ENCODE data around the gene TEX14. TPM values are rescaled to one million over a fixed set of nuclear protein-coding genes. Genes with fewer than 3 reads are reported as not detected.
"Not testable (repeated sequence)": the region's sequence is repeated elsewhere in the genome, so short reads cannot be mapped to it uniquely, and the experiment has no call there.

TEX14 gene
- total and polyA plus RNA-seq, 5 experiments from 2014 or later, result 0.24 to 1.3 (median 0.83) TPM; not detected in 1

DNA sequence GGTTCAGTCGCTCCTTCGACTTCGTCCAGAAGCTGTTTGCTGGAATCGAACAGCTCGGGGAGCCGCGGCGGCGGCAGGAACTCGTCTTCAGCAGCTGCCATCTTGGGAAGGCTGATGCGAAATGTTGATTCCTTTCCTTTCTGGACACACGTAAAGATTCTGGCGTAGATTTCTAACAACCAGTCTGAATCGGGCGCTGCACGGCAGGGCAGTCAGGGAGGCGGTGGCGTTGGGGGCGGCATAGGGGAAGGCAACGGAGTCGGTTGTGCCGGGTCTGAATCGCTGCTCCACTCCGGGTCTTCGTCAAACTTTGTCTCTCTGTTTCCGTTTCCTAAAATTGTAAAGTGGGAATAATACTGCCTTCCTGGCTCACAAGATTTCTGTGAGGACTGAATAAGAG is 30.3 kb downstream of the TEX14 start:
- POLR2A ChIA-PET, result interaction anchor here (2.6 kb wide), 1 partner anchor 29 kb away, joined by 18 read pairs; no protein-coding TSS in a partner anchor
- Mint-ChIP-seq H3K27ac (no peak overlapping the region), H3K4me3 (no peak overlapping the region)

DNA sequence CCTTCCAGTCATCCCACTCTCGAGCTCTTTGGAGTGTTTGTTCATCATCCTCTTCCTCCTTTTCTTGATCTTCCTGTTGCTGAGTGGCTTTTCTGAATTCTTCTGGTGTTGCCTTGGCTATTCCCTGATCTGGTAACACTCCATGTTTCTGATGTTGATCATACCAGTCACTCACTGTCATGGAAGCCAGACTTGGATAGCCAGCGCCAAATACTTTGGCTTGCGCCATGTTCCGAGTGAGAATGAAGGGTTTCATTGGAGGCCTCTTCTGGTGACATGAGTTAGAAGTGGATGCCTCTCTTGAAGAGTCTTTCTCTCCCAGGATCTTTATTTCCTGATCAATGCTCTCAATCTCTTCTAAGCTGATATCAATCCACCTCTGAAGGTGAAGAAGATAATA is 31.2 kb downstream of the TEX14 start:
- H3K4me3 Mint-ChIP-seq, result peak overlapping the region in 8 of 10 donors; percentile 3 to 82 (median 60)
- H3K4me1 Mint-ChIP-seq, result peaks cover 12 to 22% (median 18%) of the 10 kb centered on the region in 4 donors
- no peak for ATAC-seq
- peak overlapping the region in 4 of 10 donors; percentile 25 to 99 (median 65) for H3K27ac Mint-ChIP-seq
- peaks cover 0 to 4% (median 0%) of the 10 kb centered on the region in 3 donors for H3K36me3 Mint-ChIP-seq
- POLR2A ChIA-PET, result interaction anchor here (0.6 to 2.6 kb wide), 3 partner anchors 29 to 36 kb away, joined by 4 to 18 read pairs (median 4); partner anchors contain the start of gene TEX14
- H3K9me3 Mint-ChIP-seq, result peaks cover 0 to 2% (median 0%) of the 10 kb centered on the region in 9 donors
- H3K27me3 Mint-ChIP-seq, result peaks cover 0 to 2% (median 0%) of the 10 kb centered on the region in 5 donors
- DNase-seq, result no peak

More for the DNA sequence above, 30.3 kb downstream of the TEX14 start:
- H3K9me3 Mint-ChIP-seq, result peaks cover 0 to 2% (median 0%) of the 10 kb centered on the region in 9 donors
- peaks cover 14 to 24% (median 20%) of the 10 kb centered on the region in 4 donors for H3K4me1 Mint-ChIP-seq
- ATAC-seq (no peak), DNase-seq (no peak)
- H3K36me3 Mint-ChIP-seq, result peaks cover 0 to 4% (median 0%) of the 10 kb centered on the region in 3 donors
- H3K27me3 Mint-ChIP-seq, result peaks cover 0 to 4% (median 1%) of the 10 kb centered on the region in 5 donors

DNA sequence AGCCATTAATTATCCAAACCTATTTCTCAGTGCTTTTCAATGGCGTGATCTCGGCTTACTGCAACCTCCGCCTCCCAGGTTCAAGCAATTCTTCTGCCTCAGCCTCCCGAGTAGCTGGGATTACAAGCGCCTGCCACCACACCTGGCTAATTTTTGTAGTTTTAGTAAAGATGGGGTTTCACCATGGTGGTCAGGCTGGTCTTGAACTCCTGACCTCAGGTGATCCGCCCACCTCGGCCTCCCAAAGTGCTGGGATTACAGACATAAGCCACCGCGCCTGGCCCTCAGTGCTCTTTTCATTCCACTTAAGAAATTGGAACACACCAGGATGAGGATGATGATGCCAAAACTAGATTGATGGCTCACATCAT is 32.1 kb downstream of the TEX14 start:
- not testable (repeated sequence) for H3K36me3 Mint-ChIP-seq, DNase-seq, H3K9me3 Mint-ChIP-seq, H3K27me3 Mint-ChIP-seq
- Mint-ChIP-seq H3K4me3 (peak overlapping the region; percentile 74 to 91 (median 86)), H3K27ac (peak overlapping the region; percentile 97 to 100 (median 99)), H3K4me1 (peaks cover 12 to 22% (median 18%) of the 10 kb centered on the region in 4 donors)
- ATAC-seq, result peak; percentile 1 to 4
- POLR2A ChIA-PET, result interaction anchor here (0.6 to 2.6 kb wide), 4 partner anchors 28 to 107 kb away, joined by 3 to 18 read pairs (median 6); partner anchors contain the start of gene TEX14

- peak; percentile 82 to 84 for ATAC-seq
- H3K4me1 Mint-ChIP-seq, result peaks cover 11 to 22% (median 18%) of the 10 kb centered on the region in 4 donors
- H3K36me3 Mint-ChIP-seq, result peaks cover 0 to 4% (median 0%) of the 10 kb centered on the region in 3 donors
- POLR2A ChIA-PET, result interaction anchor here (0.6 to 2.6 kb wide), 8 partner anchors 8 to 106 kb away, joined by 3 to 18 read pairs (median 4); partner anchors contain the start of gene TEX14
- no peaks in the 10 kb centered on the region for H3K27me3 Mint-ChIP-seq
- H3K4me3 Mint-ChIP-seq, result peak overlapping the region; percentile 74 to 91 (median 86)
- H3K27ac Mint-ChIP-seq, result peak overlapping the region; percentile 97 to 100 (median 99)
- peak; percentile 33 to 93 (median 86) for DNase-seq
- H3K9me3 Mint-ChIP-seq, result peaks cover 0 to 2% (median 0%) of the 10 kb centered on the region in 9 donors
These were observed 32.8 kb downstream of the TEX14 start for GRCh38 chr17:58658804-58659713.

- peaks cover 11 to 22% (median 18%) of the 10 kb centered on the region in 4 donors for H3K4me1 Mint-ChIP-seq
- H3K9me3 Mint-ChIP-seq, ATAC-seq, H3K36me3 Mint-ChIP-seq, H3K27me3 Mint-ChIP-seq: not testable (repeated sequence)
- H3K27ac Mint-ChIP-seq, result peak overlapping the region; percentile 97 to 100 (median 99)
- peak in 2 of 10 donors; percentile 1 to 8 for DNase-seq
- POLR2A ChIA-PET, result interaction anchor here (0.6 to 2.2 kb wide), 7 partner anchors 9 to 1049 kb away, joined by 3 to 17 read pairs (median 4); no protein-coding TSS in a partner anchor
- peak overlapping the region; percentile 74 to 91 (median 86) for H3K4me3 Mint-ChIP-seq
These were observed 33.7 kb downstream of the TEX14 start for GRCh38 chr17:58657962-58658803.

DNA sequence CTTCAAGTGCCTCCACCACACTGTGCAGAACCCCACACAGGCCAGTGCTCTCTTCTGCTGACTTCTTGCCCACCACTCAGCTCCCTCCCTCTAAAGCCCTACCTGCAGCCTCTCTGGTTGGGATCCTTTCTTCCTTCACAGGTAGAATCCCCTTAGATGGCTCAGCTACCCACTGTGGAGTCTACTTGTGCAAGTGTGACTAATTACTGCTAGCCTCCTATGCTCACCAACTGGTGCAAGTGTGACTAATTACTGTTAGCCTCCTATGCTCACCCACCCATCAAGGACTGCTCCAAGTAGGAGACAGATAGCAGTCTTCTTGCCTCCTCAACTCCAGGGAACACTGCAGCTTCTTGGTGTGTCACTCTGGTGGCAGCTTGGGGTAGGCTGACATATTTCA is 43.6 kb downstream of the TEX14 start:
- H3K4me1 Mint-ChIP-seq, result no peaks in the 10 kb centered on the region
- H3K36me3 Mint-ChIP-seq, result no peaks in the 10 kb centered on the region
- ATAC-seq (no peak), DNase-seq (no peak)
- peak overlapping the region in 1 of 10 donors; percentile 71 for H3K27ac Mint-ChIP-seq
- no peak overlapping the region for H3K4me3 Mint-ChIP-seq
- H3K27me3 Mint-ChIP-seq, result no peaks in the 10 kb centered on the region
- H3K9me3 Mint-ChIP-seq, result no peaks in the 10 kb centered on the region
- POLR2A ChIA-PET, result interaction anchor here (0.7 kb wide), 1 partner anchor 9 kb away, joined by 5 read pairs; no protein-coding TSS in a partner anchor

DNA sequence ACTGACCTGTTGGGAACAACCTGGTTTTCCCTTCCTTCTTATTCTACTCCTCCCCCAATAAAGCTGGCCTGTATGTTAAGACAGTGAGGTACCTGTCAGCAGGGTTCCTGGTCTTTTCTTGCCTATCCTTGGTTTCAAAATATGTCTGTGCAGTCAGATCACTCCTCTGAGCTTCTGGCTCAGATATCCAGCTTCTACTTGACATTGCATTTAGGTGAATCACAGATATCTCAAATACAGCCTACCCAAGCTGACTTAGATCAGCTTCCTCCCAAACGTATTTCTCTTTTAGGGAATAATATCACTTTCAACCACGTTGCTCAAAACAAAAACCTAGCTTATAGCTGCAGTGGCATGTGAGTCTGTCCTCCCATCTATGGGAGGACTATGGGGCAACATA is 48.7 kb downstream of the TEX14 start:
- Mint-ChIP-seq H3K4me3 (no peak overlapping the region), H3K4me1 (no peaks in the 10 kb centered on the region), H3K27me3 (no peaks in the 10 kb centered on the region), H3K36me3 (no peaks in the 10 kb centered on the region), H3K27ac (no peak overlapping the region), H3K9me3 (no peaks in the 10 kb centered on the region)
- ATAC-seq, result no peak
- POLR2A ChIA-PET, result no interaction called here
- no peak for DNase-seq

DNA sequence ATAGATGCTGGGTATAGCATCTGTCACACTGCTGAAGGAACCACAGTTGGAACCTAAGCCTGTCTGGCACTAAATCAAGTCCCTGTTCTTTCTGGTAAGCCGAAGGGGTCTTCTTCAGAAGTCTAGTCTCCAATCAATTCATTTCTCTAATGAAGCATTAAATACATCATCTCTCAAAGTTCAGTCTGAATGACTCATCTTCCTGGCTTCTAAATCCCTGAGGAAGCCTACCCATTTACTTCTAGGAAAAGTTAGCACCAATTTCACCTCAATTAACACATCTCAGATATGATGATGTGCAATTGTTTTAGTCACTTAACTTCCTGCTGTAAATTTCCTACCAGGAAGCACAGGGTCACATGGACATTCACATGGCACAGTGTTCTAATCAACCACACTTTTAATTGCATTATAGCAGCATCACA is 49.9 kb downstream of the TEX14 start:
- Mint-ChIP-seq H3K4me1 (no peaks in the 10 kb centered on the region), H3K27me3 (no peaks in the 10 kb centered on the region), H3K27ac (no peak overlapping the region), H3K9me3 (no peaks in the 10 kb centered on the region), H3K36me3 (no peaks in the 10 kb centered on the region), H3K4me3 (no peak overlapping the region)
- ATAC-seq, result no peak
- POLR2A ChIA-PET, result no interaction called here
- no peak for DNase-seq

- H3K36me3 Mint-ChIP-seq, result no peaks in the 10 kb centered on the region
- ATAC-seq, result no peak
- no peaks in the 10 kb centered on the region for H3K27me3 Mint-ChIP-seq
- H3K27ac Mint-ChIP-seq, result no peak overlapping the region
- H3K9me3 Mint-ChIP-seq, result no peaks in the 10 kb centered on the region
- no peaks in the 10 kb centered on the region for H3K4me1 Mint-ChIP-seq
- H3K4me3 Mint-ChIP-seq, result no peak overlapping the region
- no peak for DNase-seq
- POLR2A ChIA-PET, result interaction anchor here (0.7 to 1.3 kb wide), 3 partner anchors 8 to 32 kb away, joined by 4 read pairs; no protein-coding TSS in a partner anchor
These were observed 51.6 kb downstream of the TEX14 start for GRCh38 chr17:58640202-58640601.

GRCh38 chr17:58639681-58640080 is 52.2 kb downstream of the TEX14 start:
- H3K27me3 Mint-ChIP-seq, result no peaks in the 10 kb centered on the region
- no peak overlapping the region for H3K4me3 Mint-ChIP-seq
- no peaks in the 10 kb centered on the region for H3K36me3 Mint-ChIP-seq
- no peaks in the 10 kb centered on the region for H3K4me1 Mint-ChIP-seq
- POLR2A ChIA-PET, result interaction anchor here (0.6 to 1.3 kb wide), 3 partner anchors 19 to 1110 kb away, joined by 3 to 4 read pairs (median 4); no protein-coding TSS in a partner anchor
- no peaks in the 10 kb centered on the region for H3K9me3 Mint-ChIP-seq
- no peak for DNase-seq
- H3K27ac Mint-ChIP-seq, result no peak overlapping the region
- no peak for ATAC-seq

- ATAC-seq (no peak), DNase-seq (no peak)
- POLR2A ChIA-PET, result no interaction called here
- H3K9me3 Mint-ChIP-seq, result peaks cover 0 to 2% (median 0%) of the 10 kb centered on the region in 9 donors
- H3K4me3 Mint-ChIP-seq, result no peak overlapping the region
- H3K36me3 Mint-ChIP-seq, result no peaks in the 10 kb centered on the region
- H3K27ac Mint-ChIP-seq, result no peak overlapping the region
- peaks cover 0 to 5% (median 0%) of the 10 kb centered on the region in 4 donors for H3K4me1 Mint-ChIP-seq
- H3K27me3 Mint-ChIP-seq, result no peaks in the 10 kb centered on the region
These were observed 54.8 kb downstream of the TEX14 start for GRCh38 chr17:58637011-58637570.
